NCI-H146 treated with DMSO at 0.1 percent for 48 hours (cell line): ENCODE results near the gene METAP2.

Experiments
- DNase-seq: peaks from one replicate; lab custom pipeline; 2025; ENCODE audit not compliant: unreplicated experiment; lab: John Stamatoyannopoulos, UW

Gene METAP2

GRCh38 chr12:95548539-95549391, 74.8 kb downstream of the METAP2 start:
- DNase-seq: peak; percentile 15

DNA sequence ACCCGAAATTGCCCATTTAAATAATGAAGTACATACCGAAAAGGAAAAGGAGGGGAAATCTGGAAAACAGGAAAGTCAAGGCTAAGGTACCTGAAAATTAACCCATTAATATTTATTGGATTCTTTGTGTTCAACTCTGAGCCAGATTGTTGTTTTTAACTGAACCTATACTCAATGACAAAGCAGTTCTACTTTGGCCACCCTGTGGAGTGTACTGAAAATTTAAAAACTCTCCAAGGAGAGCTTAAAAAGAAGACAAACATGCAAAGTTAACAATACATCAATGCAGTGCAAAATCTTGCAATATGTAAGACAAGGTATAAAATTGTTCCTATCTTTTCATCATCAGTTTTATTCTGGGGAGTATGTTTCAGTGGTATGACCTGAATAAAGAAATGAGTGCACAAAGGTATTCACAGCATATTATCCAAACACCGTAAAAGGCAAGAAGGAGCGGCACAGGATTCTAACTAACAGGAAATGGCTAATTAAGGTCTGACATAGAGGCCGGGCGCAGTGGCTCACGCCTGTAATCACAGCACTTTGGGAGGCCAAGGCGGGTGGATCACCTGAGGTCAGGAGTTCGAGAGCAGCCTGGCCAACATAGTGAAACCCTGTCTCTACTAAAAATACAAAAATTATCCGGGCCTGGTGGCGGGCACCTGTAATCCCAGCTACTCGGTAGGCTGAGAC, 75.6 kb downstream of the METAP2 start:
- DNase-seq: no peak

DNA sequence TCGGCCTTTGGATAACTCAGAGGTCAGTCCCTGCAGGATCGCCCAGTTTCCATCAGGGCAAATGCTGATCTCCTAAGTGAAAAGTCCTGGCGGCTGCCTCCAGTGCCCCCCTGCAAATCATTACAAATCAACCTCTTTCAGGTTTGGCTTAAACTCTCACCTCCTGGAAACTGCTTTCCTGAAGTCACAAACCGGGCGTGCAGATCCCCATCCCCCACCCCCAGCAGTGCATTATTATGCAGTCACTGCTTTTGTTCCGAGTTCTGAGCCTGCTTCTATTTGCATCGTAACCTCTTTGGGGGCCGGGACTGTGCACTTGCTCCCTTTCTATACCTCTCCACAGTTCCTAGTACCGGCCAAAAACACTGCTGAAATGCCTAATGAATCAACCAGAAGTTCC, 77.4 kb downstream of the METAP2 start, which contains the start of gene USP44:
USP44 (minus strand) TSS at position 172 of the 400 bp plus-strand sequence. CDS start 17,220 bp downstream, outside the sequence.
- no peak for DNase-seq

- DNase-seq: no peak
Observed at GRCh38 chr12:95551913-95552516, 78.1 kb downstream of the METAP2 start.

DNA sequence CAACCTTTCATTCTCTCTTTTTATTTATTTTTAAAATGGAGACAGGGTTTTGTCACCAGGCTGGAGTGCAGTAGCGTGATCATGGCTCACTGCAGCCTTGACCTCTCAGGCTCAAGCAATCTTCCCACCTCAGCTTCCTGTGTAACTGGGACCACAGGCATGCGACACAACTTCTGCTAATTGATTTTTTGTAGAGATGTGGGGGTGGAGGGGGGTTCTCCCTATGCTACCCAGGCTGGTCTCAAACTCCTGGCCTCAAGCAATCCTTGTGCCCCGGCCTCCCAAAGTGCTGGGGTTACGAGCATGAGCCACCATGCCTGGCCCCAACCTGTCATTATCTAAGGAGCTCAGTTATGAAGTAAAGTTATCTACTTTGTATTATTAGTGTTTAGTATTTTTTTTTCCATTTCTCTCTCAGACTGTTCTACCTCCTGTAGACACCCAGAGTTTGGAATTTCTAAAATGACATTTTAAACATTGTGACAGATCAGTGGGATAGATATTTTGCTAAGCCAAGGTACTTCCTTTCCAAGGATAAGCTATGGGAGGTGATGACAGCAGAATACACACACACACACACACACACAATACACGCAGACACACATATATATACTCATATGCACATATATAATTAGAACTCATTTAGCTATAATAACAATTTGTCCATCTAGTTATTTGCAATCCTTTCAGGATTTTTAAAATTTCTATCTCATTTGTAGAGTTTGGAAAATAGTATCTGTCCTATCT, 79.4 kb downstream of the METAP2 start:
- DNase-seq: no peak

DNA sequence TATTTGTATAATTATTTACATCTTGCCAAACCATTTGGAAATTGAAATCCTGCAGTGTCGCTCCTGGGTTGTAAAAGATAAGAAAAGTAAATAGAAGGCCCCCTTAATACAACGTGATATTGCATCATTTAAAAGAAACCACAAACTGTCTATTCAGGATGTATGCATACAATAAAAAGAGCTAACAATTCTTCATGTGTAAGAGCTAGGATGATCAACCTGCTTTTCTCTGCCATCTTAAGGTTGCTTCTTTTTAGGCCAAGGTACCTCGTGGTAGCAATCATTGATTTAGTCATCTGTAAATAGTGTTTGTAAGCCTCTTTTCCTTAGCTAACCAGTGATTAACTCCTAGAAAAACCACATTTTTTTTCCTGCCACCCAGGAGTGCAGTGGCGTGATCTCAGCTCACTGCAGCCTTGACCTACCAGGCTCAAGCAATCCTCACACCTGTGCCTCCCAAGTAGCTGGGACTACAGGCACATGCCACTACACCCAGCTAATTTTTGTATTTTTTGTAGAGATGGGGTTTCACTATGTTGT, 80.7 kb downstream of the METAP2 start:
- DNase-seq: no peak

DNA sequence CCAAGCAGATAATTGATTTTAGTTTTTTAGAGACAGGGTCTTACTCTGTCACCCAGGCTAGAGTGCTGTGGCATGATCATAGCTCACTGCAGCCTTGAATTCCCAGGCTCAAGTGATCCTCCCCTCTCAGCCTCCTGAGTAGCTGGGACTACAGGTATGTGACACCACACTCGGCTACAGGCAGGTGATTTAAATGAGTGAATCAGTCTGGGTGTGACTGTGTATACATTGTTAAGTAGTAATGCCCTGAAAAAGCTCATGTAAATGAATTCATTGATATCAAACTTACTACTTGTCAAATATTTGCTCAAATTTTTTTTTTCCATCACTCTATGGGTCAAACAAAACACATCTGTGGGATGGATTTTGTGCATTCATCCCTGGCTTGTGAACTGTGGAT, 83.7 kb downstream of the METAP2 start:
- DNase-seq: no peak
